Activated CD8-positive, alpha-beta T cell treated with anti-CD3 and anti-CD28 coated beads, Interleukin-2, amount 10 ng/mL, durations not matched to agents 7 days and 5 days (primary cell): Measurements from ENCODE around the gene TEX54. TPM values are rescaled to one million over a fixed set of nuclear protein-coding genes. Genes with fewer than 3 reads are reported as not detected.
A peak's percentile ranks its signal among the peaks of the same experiment; 100 is the strongest.

Experiments used
- ATAC-seq: fragments of 150-1000 bp; cut with Tn5 transposase; one replicate; pipeline ENCODE4 v1.10.0; 2021; ENCODE audit warnings: moderate library complexity
- CTCF ChIA-PET: fragments of 350-600 bp; sonication (Branson Sonifier 250); formaldehyde crosslinking; loops from one replicate; lab custom pipeline; 2021; ENCODE audit warnings: antibody characterized with exemption; lab: Charles Lee
- POLR2A ChIA-PET: fragments of 350-600 bp; sonication (Branson Sonifier 250); formaldehyde crosslinking; loops from one replicate; lab custom pipeline; 2021; ENCODE audit warnings: antibody characterized with exemption; lab: Charles Lee
- DNase-seq: peaks from one replicate; pipeline ENCODE4 v3.0.0-alpha.2; 2020
- H3K27ac Mint-ChIP-seq: one replicate; pipeline ENCODE4 v1.8.0; 2021; ENCODE audit warnings: mild to moderate bottlenecking, mixed read lengths
- H3K27me3 Mint-ChIP-seq: one replicate; pipeline ENCODE4 v1.8.0; 2021; ENCODE audit warnings: low read depth, mixed read lengths
- H3K36me3 Mint-ChIP-seq: one replicate; pipeline ENCODE4 v1.8.0; 2021; ENCODE audit warnings: low read depth, mixed read lengths
- H3K4me1 Mint-ChIP-seq: one replicate; pipeline ENCODE4 v1.8.0; 2021; ENCODE audit warnings: low read depth, mixed read lengths
- H3K4me3 Mint-ChIP-seq: one replicate; pipeline ENCODE4 v1.8.0; 2021; ENCODE audit warnings: mild to moderate bottlenecking, mixed read lengths
- H3K9me3 Mint-ChIP-seq: one replicate; pipeline ENCODE4 v1.8.0; 2022; ENCODE audit warnings: mixed read lengths; ENCODE audit not compliant: insufficient read depth
- total RNA-seq, 2 experiments: library from RNA; stranded (reverse); gene quantifications; one replicate each; pipeline ENCODE4 v1.2.3, GENCODE V29; 2021

TEX54 gene
- total RNA-seq, 2 experiments from 2014 or later, result not detected

DNA sequence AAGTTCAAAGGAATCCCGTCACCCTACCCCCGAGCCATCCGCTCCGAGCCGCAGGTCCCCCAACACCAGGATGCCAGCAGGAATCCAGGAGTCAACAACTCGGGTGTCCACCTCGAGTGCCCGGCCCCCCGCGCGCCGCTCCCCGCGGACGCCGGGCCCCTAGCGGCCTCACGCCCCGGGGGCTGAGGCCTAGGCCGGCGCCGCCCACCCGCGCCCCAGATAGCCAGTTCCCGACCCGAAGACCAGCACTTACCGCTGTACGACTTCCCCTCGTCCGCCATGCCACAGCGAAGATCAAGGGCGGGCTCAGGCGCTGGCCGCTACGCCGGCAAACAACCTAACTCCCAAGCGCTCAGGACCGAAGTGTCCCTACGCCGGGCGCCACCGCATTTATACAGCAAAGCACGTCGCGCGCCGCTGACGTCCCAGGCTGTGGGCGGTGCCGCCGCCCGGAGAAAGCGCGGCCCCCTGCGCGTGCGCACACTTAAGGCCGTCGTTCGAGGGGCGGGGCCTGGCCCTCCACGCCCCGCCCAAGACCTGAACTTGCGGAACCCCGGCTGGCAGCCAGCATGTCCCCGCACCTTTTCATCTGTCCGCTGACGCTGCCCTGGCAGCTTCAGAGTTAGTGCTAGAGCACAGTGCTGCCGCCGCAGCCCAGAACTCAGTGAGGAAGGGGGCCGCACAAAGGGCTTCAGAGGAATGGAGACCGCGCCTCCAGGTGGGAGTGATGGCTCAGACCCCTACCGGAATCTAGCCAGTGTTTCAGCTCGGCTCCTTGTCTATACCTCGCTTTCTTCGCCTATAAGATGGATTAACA is 27.4 kb downstream of the TEX54 start, which contains the start of gene NXF1:
TSS of gene NXF1 (minus strand) at position 365 of the 817 bp plus-strand sequence. CDS start at position 281, 84 bp downstream.
- peak within 1 kb of the TSS; percentile 99 for H3K4me3 Mint-ChIP-seq
- ChIA-PET POLR2A (interaction anchor here (0.9 to 3.2 kb wide), 18 partner anchors 9 to 214 kb away, joined by 3 to 40 read pairs (median 6); partner anchors contain the start of genes SLC3A2, STX5, TEX54 and TMEM179B), CTCF (interaction anchor here (0.7 to 3.9 kb wide), 16 partner anchors 11 to 381 kb away, joined by 3 to 31 read pairs (median 4); partner anchors contain the start of genes SLC3A2, STX5, TMEM179B and ZBTB3)
- DNase-seq (peak; percentile 95), ATAC-seq (peak; percentile 81)
- no peaks in the 10 kb centered on the region for H3K27me3 Mint-ChIP-seq
- H3K9me3 Mint-ChIP-seq, result no peaks in the 10 kb centered on the region
- H3K4me1 Mint-ChIP-seq, result peaks cover 37% of the 10 kb centered on the region
- H3K27ac Mint-ChIP-seq, result peak within 1 kb of the TSS; percentile 95
- H3K36me3 Mint-ChIP-seq, result peaks cover 44% of the 10 kb centered on the region

GRCh38 chr11:62804310-62805075 is 28.1 kb downstream of the TEX54 start:
- H3K4me3 Mint-ChIP-seq, result peak overlapping the region; percentile 99
- DNase-seq (no peak), ATAC-seq (no peak)
- peaks cover 37% of the 10 kb centered on the region for H3K4me1 Mint-ChIP-seq
- peaks cover 50% of the 10 kb centered on the region for H3K36me3 Mint-ChIP-seq
- POLR2A ChIA-PET, result interaction anchor here (0.5 to 4.8 kb wide), 10 partner anchors 10 to 139 kb away, joined by 3 to 25 read pairs (median 5); partner anchors contain the start of genes C11orf98, CSKMT, SLC3A2 and TMEM179B
- H3K27me3 Mint-ChIP-seq, result no peaks in the 10 kb centered on the region
- H3K27ac Mint-ChIP-seq, result peak overlapping the region; percentile 95
- CTCF ChIA-PET, result interaction anchor here (1.3 to 1.5 kb wide), 2 partner anchors 10 to 19 kb away, joined by 4 to 10 read pairs; no protein-coding TSS in a partner anchor
- H3K9me3 Mint-ChIP-seq, result no peaks in the 10 kb centered on the region

DNA sequence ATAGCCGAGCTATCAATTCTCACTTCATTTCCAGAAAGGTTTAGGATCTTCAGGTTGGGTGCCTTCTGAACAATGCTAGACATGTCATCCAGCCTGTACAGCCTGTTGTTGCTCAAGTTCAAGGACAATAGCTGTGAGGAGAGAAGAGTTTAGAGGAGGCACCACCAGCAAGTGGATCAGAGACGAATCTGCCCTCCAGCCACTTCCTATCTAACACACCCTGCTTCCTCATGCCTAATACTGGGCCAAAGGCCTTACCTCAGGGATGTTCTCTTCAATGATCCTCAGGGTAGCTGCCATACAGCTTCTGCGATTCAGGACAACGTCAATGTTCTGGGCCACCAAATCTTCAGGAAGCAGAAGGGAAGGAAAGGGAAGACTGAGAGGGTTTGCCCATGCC is 31.6 kb downstream of the TEX54 start:
- Mint-ChIP-seq H3K27ac (no peak overlapping the region), H3K27me3 (no peaks in the 10 kb centered on the region), H3K36me3 (peaks cover 72% of the 10 kb centered on the region), H3K4me1 (peaks cover 26% of the 10 kb centered on the region), H3K4me3 (no peak overlapping the region), H3K9me3 (no peaks in the 10 kb centered on the region)
- ATAC-seq, result no peak
- no peak for DNase-seq
- POLR2A ChIA-PET, result interaction anchor here (0.6 to 4.8 kb wide), 7 partner anchors 8 to 55 kb away, joined by 3 to 25 read pairs (median 4); partner anchors contain the start of genes STX5 and TMEM179B
- CTCF ChIA-PET, result interaction anchor here (1.8 to 2.2 kb wide), 2 partner anchors 11 to 14 kb away, joined by 5 to 15 read pairs; partner anchors contain the start of gene TMEM179B

- no peak for ATAC-seq
- no peak for DNase-seq
- peaks cover 81% of the 10 kb centered on the region for H3K36me3 Mint-ChIP-seq
- peaks cover 18% of the 10 kb centered on the region for H3K4me1 Mint-ChIP-seq
- no peak overlapping the region for H3K4me3 Mint-ChIP-seq
- ChIA-PET POLR2A (interaction anchor here (2.5 to 2.8 kb wide), 2 partner anchors 9 to 42 kb away, joined by 12 to 21 read pairs; no protein-coding TSS in a partner anchor), CTCF (interaction anchor here (0.6 to 1.8 kb wide), 2 partner anchors 9 to 14 kb away, joined by 3 to 5 read pairs; no protein-coding TSS in a partner anchor)
- no peaks in the 10 kb centered on the region for H3K9me3 Mint-ChIP-seq
- no peak overlapping the region for H3K27ac Mint-ChIP-seq
- H3K27me3 Mint-ChIP-seq, result no peaks in the 10 kb centered on the region
Measured at GRCh38 chr11:62799486-62799885, 33.2 kb downstream of the TEX54 start.

DNA sequence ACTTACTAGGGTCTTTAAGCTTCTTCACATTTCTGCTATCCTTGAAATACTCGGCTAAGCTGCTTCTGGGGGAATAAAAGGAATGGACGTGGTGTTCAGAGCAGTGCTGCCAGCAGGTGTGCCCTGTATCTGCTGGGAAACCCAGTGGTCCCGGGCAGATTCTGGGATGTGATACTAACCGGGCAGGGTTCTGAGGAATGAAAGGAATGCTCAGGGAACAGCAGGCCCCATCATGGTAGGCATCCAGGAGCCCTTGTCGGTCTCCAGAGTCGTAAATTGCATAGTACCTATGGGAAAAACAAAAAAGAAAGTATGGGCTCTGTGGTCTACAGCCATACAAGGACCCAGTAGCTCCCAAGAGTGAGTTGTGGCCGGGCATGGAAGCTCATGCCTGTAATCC is 36.4 kb downstream of the TEX54 start:
- Mint-ChIP-seq H3K36me3 (peaks cover 78% of the 10 kb centered on the region), H3K27ac (no peak overlapping the region), H3K27me3 (no peaks in the 10 kb centered on the region), H3K9me3 (no peaks in the 10 kb centered on the region), H3K4me3 (no peak overlapping the region), H3K4me1 (peaks cover 11% of the 10 kb centered on the region)
- ChIA-PET CTCF (interaction anchor here (4.2 kb wide), 1 partner anchor 10 kb away, joined by 23 read pairs; the partner anchor contains the start of gene TMEM179B), POLR2A (interaction anchor here (0.8 to 4.1 kb wide), 4 partner anchors 9 to 60 kb away, joined by 3 to 31 read pairs (median 5); partner anchors contain the start of genes NXF1, TMEM179B and WDR74)
- DNase-seq (no peak), ATAC-seq (no peak)

GRCh38 chr11:62794201-62794775 is 38.4 kb downstream of the TEX54 start:
- H3K27ac Mint-ChIP-seq, result no peak overlapping the region

GRCh38 chr11:62792202-62792575 is 40.5 kb downstream of the TEX54 start:
- DNase-seq, result no peak

More at GRCh38 chr11:62794201-62794775, 38.4 kb downstream of the TEX54 start:
- Mint-ChIP-seq H3K4me1 (peaks cover 28% of the 10 kb centered on the region), H3K4me3 (peak overlapping the region; percentile 10), H3K9me3 (no peaks in the 10 kb centered on the region), H3K27me3 (no peaks in the 10 kb centered on the region), H3K36me3 (peaks cover 84% of the 10 kb centered on the region)
- ATAC-seq, result no peak
- DNase-seq, result no peak
- ChIA-PET POLR2A (interaction anchor here (0.8 to 4.1 kb wide), 5 partner anchors 9 to 62 kb away, joined by 3 to 31 read pairs (median 5); partner anchors contain the start of genes NXF1, WDR74 and ZBTB3), CTCF (interaction anchor here (0.9 to 4.2 kb wide), 5 partner anchors 8 to 113 kb away, joined by 3 to 23 read pairs (median 3); partner anchors contain the start of genes TMEM179B and WDR74)

GRCh38 chr11:62791501-62792201 is 41.0 kb downstream of the TEX54 start, which contains the start of gene TMEM223:
TMEM223 (minus strand) TSS chr11:62792006; CDS start chr11:62791994, 12 bp downstream.
- peaks cover 44% of the 10 kb centered on the region for H3K4me1 Mint-ChIP-seq

More at GRCh38 chr11:62792202-62792575, 40.5 kb downstream of the TEX54 start:
- CTCF ChIA-PET, result interaction anchor here (1.0 to 1.6 kb wide), 2 partner anchors 64 to 89 kb away, joined by 3 to 4 read pairs; partner anchors contain the start of gene SLC3A2
- POLR2A ChIA-PET, result interaction anchor here (0.9 to 7.8 kb wide), 9 partner anchors 9 to 146 kb away, joined by 3 to 190 read pairs (median 5); partner anchors contain the start of genes GANAB, NXF1, STX5 and WDR74
- H3K27me3 Mint-ChIP-seq, result no peaks in the 10 kb centered on the region
- peak overlapping the region; percentile 93 for H3K27ac Mint-ChIP-seq
- peaks cover 44% of the 10 kb centered on the region for H3K4me1 Mint-ChIP-seq
- H3K36me3 Mint-ChIP-seq, result peaks cover 85% of the 10 kb centered on the region
- H3K9me3 Mint-ChIP-seq, result no peaks in the 10 kb centered on the region
- H3K4me3 Mint-ChIP-seq, result peak overlapping the region; percentile 88
- ATAC-seq, result peak; percentile 8

DNA sequence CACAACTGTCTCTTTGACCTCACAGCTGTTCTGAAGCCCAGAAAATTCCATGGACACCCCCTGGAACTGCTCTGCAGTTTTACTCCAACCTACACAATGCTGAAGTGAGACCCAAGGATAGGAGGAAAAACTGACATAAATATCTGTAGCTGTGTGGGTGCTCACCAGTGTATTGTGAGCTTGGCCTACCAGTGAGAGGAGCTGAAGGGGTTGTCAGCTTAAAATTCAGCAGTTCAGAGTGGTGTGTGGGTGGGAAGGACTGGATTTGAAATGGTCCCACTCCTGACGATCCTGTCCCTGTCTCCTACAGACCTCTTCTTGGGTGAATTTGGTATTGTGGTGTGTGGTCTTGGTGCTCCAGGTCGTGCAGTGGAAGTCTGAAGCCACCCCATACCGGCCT is 43.1 kb downstream of the TEX54 start:
- Mint-ChIP-seq H3K27me3 (no peaks in the 10 kb centered on the region), H3K36me3 (peaks cover 73% of the 10 kb centered on the region), H3K4me1 (peaks cover 54% of the 10 kb centered on the region), H3K9me3 (no peaks in the 10 kb centered on the region), H3K4me3 (peak overlapping the region; percentile 96), H3K27ac (peak overlapping the region; percentile 98)
- DNase-seq (no peak), ATAC-seq (no peak)
- CTCF ChIA-PET, result interaction anchor here (0.7 to 7.9 kb wide), 11 partner anchors 11 to 247 kb away, joined by 3 to 144 read pairs (median 4); partner anchors contain the start of genes C11orf98, CSKMT, HNRNPUL2 and SLC3A2
- POLR2A ChIA-PET, result interaction anchor here (0.8 to 7.8 kb wide), 10 partner anchors 11 to 124 kb away, joined by 4 to 190 read pairs (median 10); partner anchors contain the start of genes C11orf98, CSKMT, NXF1 and SLC3A2

More at GRCh38 chr11:62791501-62792201, 41.0 kb downstream of the TEX54 start, which contains the start of gene TMEM223:
- ChIA-PET CTCF (interaction anchor here (0.7 to 1.9 kb wide), 4 partner anchors 9 to 71 kb away, joined by 3 to 5 read pairs (median 4); partner anchors contain the start of gene HNRNPUL2), POLR2A (interaction anchor here (0.8 to 7.8 kb wide), 13 partner anchors 9 to 181 kb away, joined by 3 to 190 read pairs (median 6); partner anchors contain the start of genes GANAB, HNRNPUL2, NXF1 and STX5)
- Mint-ChIP-seq H3K4me3 (peak within 1 kb of the TSS; percentile 88), H3K9me3 (no peaks in the 10 kb centered on the region), H3K27me3 (no peaks in the 10 kb centered on the region), H3K36me3 (peaks cover 82% of the 10 kb centered on the region), H3K27ac (peak within 1 kb of the TSS; percentile 93)
- DNase-seq, result peak; percentile 94
- peak; percentile 78 for ATAC-seq
